HEK293 (cell line): Measurements from ENCODE around the gene JAKMIP1.

Experiments
- CTCF ChIA-PET: fragments of 350-600 bp; formaldehyde crosslinking; extraction: SDS; loops from one replicate; lab custom pipeline; 2021; ENCODE audit warnings: antibody characterized with exemption; lab: Yijun Ruan, JAX
- POLR2A ChIA-PET: fragments of 300-600 bp; formaldehyde crosslinking; extraction: SDS; loops from one replicate; lab custom pipeline; 2020; ENCODE audit warnings: antibody characterized with exemption, inconsistent platforms; lab: Yijun Ruan, JAX
- H3K27ac ChIP-seq: fragments of 200-500 bp; sonication (Bioruptor generic); 2 replicates; pipeline ENCODE4 v1.5.1; 2014; ENCODE audit warnings: low read depth, low read length, control low read depth, inconsistent platforms; ENCODE audit errors: extremely low read depth
- H3K36me3 ChIP-seq, 2 experiments: fragments of 200-500 bp in 1 of 2; sonication (Bioruptor generic) in 1 of 2; 1 replicate in 1 of 2; 2 replicates in 1 of 2; pipeline ENCODE4 v1.5.1; 2014 to 2017; ENCODE audit warnings: inconsistent platforms in 2 of 2, low read length in 2 of 2; ENCODE audit not compliant: control insufficient read depth in 2 of 2, insufficient read depth in 1 of 2
- H3K4me1 ChIP-seq: fragments of 200-500 bp; sonication (Bioruptor generic); 2 replicates; pipeline ENCODE4 v1.5.1; 2014; ENCODE audit warnings: mild to moderate bottlenecking, low read length, inconsistent platforms; ENCODE audit not compliant: control insufficient read depth, insufficient read depth
- H3K4me3 ChIP-seq: 2 replicates; pipeline ENCODE4 v1.5.1; 2011; ENCODE audit warnings: low read depth, mild to moderate bottlenecking, control low read depth, low read length, moderate library complexity
- H3K9me3 ChIP-seq: fragments of 200-500 bp; sonication (Bioruptor generic); 2 replicates; pipeline ENCODE4 v1.5.1; 2014; ENCODE audit warnings: low read depth, low read length, inconsistent platforms; ENCODE audit not compliant: control insufficient read depth, insufficient read depth
- GLIS2 ChIP-seq: fragments of 450-650 bp; formaldehyde crosslinking; IDR thresholded peaks from 2 replicates; pipeline ENCODE4 v1.5.1; 2016; ENCODE audit warnings: missing biosample characterization, missing genetic modification characterization
- KLF17 ChIP-seq: fragments of 450-650 bp; formaldehyde crosslinking; IDR thresholded peaks from 2 replicates; pipeline ENCODE4 v1.5.1; 2016; ENCODE audit warnings: missing biosample characterization, missing genetic modification characterization
- KLF7 ChIP-seq: fragments of 450-650 bp; formaldehyde crosslinking; IDR thresholded peaks from 2 replicates; pipeline ENCODE4 v1.5.1; 2016; ENCODE audit warnings: missing biosample characterization, missing genetic modification characterization, borderline replicate concordance
- WT1 ChIP-seq: fragments of 450-650 bp; formaldehyde crosslinking; IDR thresholded peaks from 2 replicates; pipeline ENCODE4 v1.5.1; 2016; ENCODE audit warnings: missing biosample characterization, missing genetic modification characterization
- ZBTB20 ChIP-seq: fragments of 450-650 bp; formaldehyde crosslinking; IDR thresholded peaks from 2 replicates; pipeline ENCODE4 v1.5.1; 2016; ENCODE audit warnings: missing biosample characterization, missing genetic modification characterization
- ZBTB26 ChIP-seq: fragments of 450-650 bp; formaldehyde crosslinking; optimal IDR thresholded peaks from 2 replicates; pipeline ENCODE3; 2016; ENCODE audit warnings: missing biosample characterization, mild to moderate bottlenecking, missing genetic modification characterization
- ZFHX2 ChIP-seq: fragments of 450-650 bp; formaldehyde crosslinking; conservative IDR thresholded peaks from 2 replicates; pipeline ENCODE4 v1.5.1; 2016; ENCODE audit warnings: missing biosample characterization, missing genetic modification characterization
- ZNF121 ChIP-seq: fragments of 450-650 bp; formaldehyde crosslinking; IDR thresholded peaks from 2 replicates; pipeline ENCODE4 v1.5.1; 2016; ENCODE audit warnings: missing biosample characterization, missing genetic modification characterization
- ZNF146 ChIP-seq: fragments of 450-650 bp; formaldehyde crosslinking; IDR thresholded peaks from 2 replicates; pipeline ENCODE4 v1.5.1; 2016; ENCODE audit warnings: missing biosample characterization, missing genetic modification characterization
- ZNF157 ChIP-seq: fragments of 450-650 bp; formaldehyde crosslinking; IDR thresholded peaks from 2 replicates; pipeline ENCODE4 v1.5.1; 2016; ENCODE audit warnings: missing biosample characterization, missing genetic modification characterization
- ZNF202 ChIP-seq: fragments of 450-650 bp; formaldehyde crosslinking; IDR thresholded peaks from 2 replicates; pipeline ENCODE4 v1.5.1; 2016; ENCODE audit warnings: missing biosample characterization, missing genetic modification characterization, borderline replicate concordance
- ZNF211 ChIP-seq: fragments of 450-650 bp; formaldehyde crosslinking; IDR thresholded peaks from 2 replicates; pipeline ENCODE4 v1.5.1; 2016; ENCODE audit warnings: low read depth, missing biosample characterization, missing genetic modification characterization
- ZNF223 ChIP-seq: fragments of 450-650 bp; formaldehyde crosslinking; IDR thresholded peaks from 2 replicates; pipeline ENCODE4 v1.5.1; 2016; ENCODE audit warnings: missing biosample characterization, missing genetic modification characterization
- ZNF335 ChIP-seq: fragments of 450-650 bp; formaldehyde crosslinking; conservative IDR thresholded peaks from 2 replicates; pipeline ENCODE4 v1.5.1; 2016; ENCODE audit warnings: missing biosample characterization, missing genetic modification characterization
- ZNF37A ChIP-seq: fragments of 450-650 bp; IDR thresholded peaks from 2 replicates; pipeline ENCODE4 v1.5.1; 2018; ENCODE audit warnings: missing biosample characterization, missing genetic modification characterization
- ZNF404 ChIP-seq: fragments of 450-650 bp; formaldehyde crosslinking; IDR thresholded peaks from 2 replicates; pipeline ENCODE4 v1.5.1; 2017; ENCODE audit warnings: missing biosample characterization, missing genetic modification characterization
- ZNF416 ChIP-seq: fragments of 450-650 bp; formaldehyde crosslinking; IDR thresholded peaks from 2 replicates; pipeline ENCODE4 v1.5.1; 2016; ENCODE audit warnings: missing biosample characterization, missing genetic modification characterization
- ZNF585B ChIP-seq: fragments of 450-650 bp; formaldehyde crosslinking; IDR thresholded peaks from 2 replicates; pipeline ENCODE4 v1.5.1; 2016; ENCODE audit warnings: missing biosample characterization, missing genetic modification characterization
- ZNF610 ChIP-seq: fragments of 450-650 bp; formaldehyde crosslinking; IDR thresholded peaks from 2 replicates; pipeline ENCODE4 v1.5.1; 2016; ENCODE audit warnings: missing biosample characterization, missing genetic modification characterization, borderline replicate concordance
- ZNF768 ChIP-seq: fragments of 450-650 bp; formaldehyde crosslinking; IDR thresholded peaks from 2 replicates; pipeline ENCODE4 v1.5.1; 2018; ENCODE audit warnings: missing biosample characterization, mild to moderate bottlenecking, missing genetic modification characterization
- TF ChIP-seq, protein P1 (sequence below): fragments of 450-650 bp; formaldehyde crosslinking; IDR thresholded peaks from 2 replicates; pipeline ENCODE4 v1.5.1; 2016; ENCODE audit warnings: missing biosample characterization, missing genetic modification characterization, borderline replicate concordance

JAKMIP1 gene

GRCh38 chr4:6032249-6033244 is 167.8 kb downstream of the JAKMIP1 start:
- H3K9me3 ChIP-seq, result no peaks in the 10 kb centered on the region
- no peak for TF ChIP-seq ZBTB26 (tag by site-specific recombination)
- TF ChIP-seq ZNF768 (tag by site-specific recombination), result 0 out of 2 replicates have a peak, but pooled peaks have one; percentile 16
- no peak overlapping the region for H3K27ac ChIP-seq
- no peaks in the 10 kb centered on the region for H3K4me1 ChIP-seq
- ChIA-PET POLR2A (no interaction called here), CTCF (no interaction called here)
- H3K36me3 ChIP-seq, result no peaks in the 10 kb centered on the region
- H3K4me3 ChIP-seq, result no peak overlapping the region

DNA sequence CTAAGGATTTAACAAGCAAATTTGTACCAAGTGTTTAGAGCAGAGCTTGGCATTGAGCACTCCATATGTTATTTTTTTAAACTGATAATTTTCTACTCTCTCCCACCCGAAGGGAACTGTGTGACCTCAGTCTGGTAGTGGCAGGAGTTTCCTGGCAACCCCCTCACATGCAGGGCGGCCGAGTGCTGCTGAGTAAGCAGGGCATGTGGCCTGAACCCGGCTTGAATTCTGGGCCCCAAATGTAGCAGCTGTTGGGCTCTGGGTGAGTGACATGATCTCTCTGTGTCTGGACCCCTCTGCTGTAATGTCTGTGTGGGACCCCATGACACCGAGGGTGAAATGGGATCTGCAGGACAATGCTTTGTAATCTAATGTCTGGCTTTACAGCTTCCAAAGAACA is 168.5 kb downstream of the JAKMIP1 start:
- H3K27ac ChIP-seq, result no peak overlapping the region
- no peak overlapping the region for H3K4me3 ChIP-seq
- no peaks in the 10 kb centered on the region for H3K36me3 ChIP-seq
- no peaks in the 10 kb centered on the region for H3K9me3 ChIP-seq
- ChIA-PET POLR2A (no interaction called here), CTCF (interaction anchor here (1.1 kb wide), 1 partner anchor 12 kb away, joined by 7 read pairs; no protein-coding TSS in a partner anchor)
- TF ChIP-seq ZBTB20 (tag by site-specific recombination), result no peak
- TF ChIP-seq, protein P1, sequence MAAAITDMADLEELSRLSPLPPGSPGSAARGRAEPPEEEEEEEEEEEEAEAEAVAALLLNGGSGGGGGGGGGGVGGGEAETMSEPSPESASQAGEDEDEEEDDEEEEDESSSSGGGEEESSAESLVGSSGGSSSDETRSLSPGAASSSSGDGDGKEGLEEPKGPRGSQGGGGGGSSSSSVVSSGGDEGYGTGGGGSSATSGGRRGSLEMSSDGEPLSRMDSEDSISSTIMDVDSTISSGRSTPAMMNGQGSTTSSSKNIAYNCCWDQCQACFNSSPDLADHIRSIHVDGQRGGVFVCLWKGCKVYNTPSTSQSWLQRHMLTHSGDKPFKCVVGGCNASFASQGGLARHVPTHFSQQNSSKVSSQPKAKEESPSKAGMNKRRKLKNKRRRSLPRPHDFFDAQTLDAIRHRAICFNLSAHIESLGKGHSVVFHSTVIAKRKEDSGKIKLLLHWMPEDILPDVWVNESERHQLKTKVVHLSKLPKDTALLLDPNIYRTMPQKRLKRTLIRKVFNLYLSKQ, result no peak
- TF ChIP-seq ZNF37A (tag by site-specific recombination), result no peak
- TF ChIP-seq GLIS2 (tag by site-specific recombination), result no peak
- no peaks in the 10 kb centered on the region for H3K4me1 ChIP-seq

- CTCF ChIA-PET, result no interaction called here
- no peaks in the 10 kb centered on the region for H3K9me3 ChIP-seq
- POLR2A ChIA-PET, result no interaction called here
- H3K4me3 ChIP-seq, result no peak overlapping the region
- H3K27ac ChIP-seq, result no peak overlapping the region
- no peaks in the 10 kb centered on the region for H3K4me1 ChIP-seq
- no peak for TF ChIP-seq ZNF211
- TF ChIP-seq ZNF157 (tag by site-specific recombination), result no peak
- TF ChIP-seq WT1, result no peak
- TF ChIP-seq ZNF404, result no peak
- no peak for TF ChIP-seq ZNF121 (tag by site-specific recombination)
- TF ChIP-seq ZNF585B (tag by site-specific recombination), result no peak
- TF ChIP-seq ZNF146 (tag by site-specific recombination), result no peak
- no peak for TF ChIP-seq ZNF610 (tag by site-specific recombination)
- no peak for TF ChIP-seq ZNF416
- TF ChIP-seq ZNF202, result no peak
- TF ChIP-seq ZNF335 (tag by site-specific recombination), result no peak
- TF ChIP-seq ZNF223 (tag by site-specific recombination), result no peak
- TF ChIP-seq KLF7 (tag by site-specific recombination), result no peak
- no peak for TF ChIP-seq KLF17 (tag by site-specific recombination)
- TF ChIP-seq ZFHX2 (tag by site-specific recombination), result no peak
- TF ChIP-seq, all 188 proteins: peak for 0
- H3K36me3 ChIP-seq, result no peaks in the 10 kb centered on the region
Observed at GRCh38 chr4:6030679-6031078, 169.7 kb downstream of the JAKMIP1 start.
